Esophagus (tissue), 2 donors: Measurements from ENCODE around the gene PID1. TPM values are rescaled to one million over a fixed set of nuclear protein-coding genes. Genes with fewer than 3 reads are reported as not detected.

Experiments
- H3K27ac ChIP-seq, 2 donors: one replicate each; pipeline ENCODE4 v1.5.1; 2013; ENCODE audit warnings: low read depth in 2 of 2, mild to moderate bottlenecking in 2 of 2, inconsistent platforms in 1 of 2, low read length in 1 of 2, moderate library complexity in 1 of 2
- H3K27me3 ChIP-seq, 2 donors: one replicate each; pipeline ENCODE4 v1.6.1; 2013; ENCODE audit warnings: low read length in 2 of 2, control low read depth in 1 of 2, mild to moderate bottlenecking in 1 of 2; ENCODE audit not compliant: insufficient read depth in 2 of 2, control insufficient read depth in 1 of 2
- H3K36me3 ChIP-seq, 2 donors: one replicate each; pipeline ENCODE4 v1.6.1; 2013; ENCODE audit warnings: low read length in 1 of 2; ENCODE audit not compliant: control insufficient read depth in 2 of 2, insufficient read depth in 2 of 2
- H3K4me1 ChIP-seq, 2 donors: one replicate each; pipeline ENCODE4 v1.6.1; 2013; ENCODE audit warnings: low read length in 1 of 2; ENCODE audit not compliant: control insufficient read depth in 2 of 2, insufficient read depth in 2 of 2
- H3K4me3 ChIP-seq, 2 donors: one replicate each; pipeline ENCODE4 v1.5.1; 2013; ENCODE audit warnings: low read length in 2 of 2, mild to moderate bottlenecking in 2 of 2, low read depth in 1 of 2, moderate library complexity in 1 of 2
- H3K9me3 ChIP-seq, 2 donors: one replicate each; pipeline ENCODE4 v1.6.1; 2013; ENCODE audit warnings: mild to moderate bottlenecking in 2 of 2, low read depth in 1 of 2, low read length in 1 of 2, moderate library complexity in 1 of 2; ENCODE audit not compliant: control insufficient read depth in 2 of 2, insufficient read depth in 1 of 2
- WGBS, 2 donors: extraction: QIAGEN DNeasy Blood & Tissue Kit; methylation state at CpG; one replicate each; pipeline ENCODE4 v1.1.7; 2013; 5-methylcytosine and 5-hydroxymethylcytosine counted together
- polyA plus RNA-seq, 2 donors: library from polyadenylated mRNA; stranded (reverse); fragments of 200-250 nt; gene quantifications; one replicate each; pipeline ENCODE4 v1.2.3, GENCODE V29; 2013
- donor health status: healthy with polysubstance abuse.
- donor health status: Bipolar disorder and iron deficiency.

The PID1 gene
- polyA plus RNA-seq, 2 donors, result 2.0 to 3.5 TPM

DNA sequence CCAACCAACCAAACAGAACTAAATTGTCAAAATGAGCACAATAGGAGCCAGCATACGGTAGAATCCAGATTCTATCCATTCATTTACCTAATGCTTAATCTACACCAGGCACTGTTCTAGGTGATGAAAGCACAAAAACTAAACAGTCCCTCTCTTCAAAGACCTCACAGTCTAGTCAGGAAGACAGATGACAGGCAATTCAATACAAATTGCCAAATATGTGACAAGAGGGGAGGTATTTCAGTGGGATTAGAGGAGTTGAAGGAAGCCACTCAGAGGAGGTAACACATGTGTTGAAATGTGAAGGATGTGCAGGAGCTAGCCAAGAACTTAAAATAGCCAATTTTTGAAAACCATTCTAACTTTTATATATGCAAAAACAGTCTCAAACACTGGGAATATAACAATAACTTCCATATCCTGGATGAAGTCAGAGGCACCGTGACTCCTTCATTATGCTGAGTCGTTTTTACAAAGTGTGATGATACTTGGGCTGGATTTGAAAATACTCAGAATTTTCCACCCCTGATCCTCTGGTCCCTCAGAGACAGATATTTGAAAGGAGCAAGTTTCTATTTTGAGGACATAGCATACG, 204.9 kb downstream of the PID1 start:
- H3K27ac ChIP-seq, result no peak overlapping the region
- H3K27me3 ChIP-seq, result no peaks in the 10 kb centered on the region
- H3K9me3 ChIP-seq, result peaks cover 0 to 4% of the 10 kb centered on the region in 2 donors
- H3K36me3 ChIP-seq, result no peaks in the 10 kb centered on the region
- WGBS, 2 donors, result 79 to 84% methylated on average over 4 of the region's 4 CpGs
- no peaks in the 10 kb centered on the region for H3K4me1 ChIP-seq
- no peak overlapping the region for H3K4me3 ChIP-seq

DNA sequence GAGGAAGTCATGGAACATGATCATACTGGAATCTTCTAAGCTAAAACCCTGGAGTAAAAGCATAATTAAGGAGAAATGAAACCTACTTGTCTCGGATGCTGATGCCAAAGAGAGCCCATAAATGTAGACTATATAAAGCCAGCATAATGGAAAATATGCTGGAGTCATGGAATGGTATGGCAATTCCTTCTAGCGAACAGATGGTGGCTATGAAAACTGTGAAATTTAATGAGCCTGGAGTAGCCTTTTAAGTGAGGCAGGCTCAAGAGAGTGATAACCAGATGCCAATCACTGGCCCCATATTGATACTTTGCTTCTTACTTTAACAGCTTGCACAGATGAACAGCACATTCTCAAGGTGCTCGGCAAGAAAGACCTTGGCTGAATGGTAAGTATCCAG, 206.3 kb downstream of the PID1 start:
- Histone ChIP-seq H3K4me1 (no peaks in the 10 kb centered on the region), H3K27me3 (no peaks in the 10 kb centered on the region), H3K9me3 (peaks cover 0 to 4% of the 10 kb centered on the region in 2 donors), H3K27ac (no peak overlapping the region), H3K36me3 (no peaks in the 10 kb centered on the region), H3K4me3 (no peak overlapping the region)
- WGBS, 2 donors, result 65 to 86% methylated on average over 3 of the region's 3 CpGs

- Histone ChIP-seq H3K27me3 (no peaks in the 10 kb centered on the region), H3K36me3 (no peaks in the 10 kb centered on the region), H3K27ac (no peak overlapping the region), H3K9me3 (no peaks in the 10 kb centered on the region), H3K4me3 (no peak overlapping the region), H3K4me1 (no peaks in the 10 kb centered on the region)
Observed at GRCh38 chr2:229060147-229060546, 210.9 kb downstream of the PID1 start.

- 87 to 88% methylated on average over 3 of the region's 3 CpGs for WGBS, 2 donors
Observed at GRCh38 chr2:229059331-229060033, 211.6 kb downstream of the PID1 start.

DNA sequence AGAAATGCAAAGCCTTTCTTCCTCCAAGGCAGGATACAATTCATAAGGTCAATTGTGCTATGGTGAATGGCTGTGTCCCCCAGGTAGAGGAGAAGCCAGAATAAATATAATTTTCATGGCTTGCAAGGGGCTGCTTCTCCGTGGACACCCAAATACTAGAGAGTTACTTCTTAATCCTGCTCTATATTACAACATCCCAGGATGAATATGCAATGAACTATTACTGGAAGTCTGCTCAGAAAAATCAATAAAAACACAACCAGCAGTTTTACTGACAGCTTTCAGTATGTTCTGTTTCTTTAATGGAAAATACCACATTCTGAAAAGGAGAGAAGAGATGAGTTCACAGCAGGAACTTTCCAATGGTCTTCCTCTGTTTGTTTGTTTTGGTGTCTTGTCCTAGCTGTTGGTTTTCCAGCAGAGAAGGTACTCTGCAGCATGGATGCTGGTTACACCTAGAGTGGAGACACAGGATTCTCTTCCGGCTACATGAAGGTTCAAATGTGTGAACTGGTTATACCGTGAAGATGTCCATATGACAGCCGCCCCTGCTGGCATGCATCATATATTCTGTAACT, 213.0 kb downstream of the PID1 start:
- Histone ChIP-seq H3K27me3 (no peaks in the 10 kb centered on the region), H3K36me3 (no peaks in the 10 kb centered on the region), H3K4me1 (no peaks in the 10 kb centered on the region), H3K27ac (no peak overlapping the region), H3K9me3 (no peaks in the 10 kb centered on the region), H3K4me3 (no peak overlapping the region)
- WGBS, 2 donors, result 73 to 76% methylated on average over 4 of the region's 4 CpGs

More at GRCh38 chr2:229059331-229060033, 211.6 kb downstream of the PID1 start:
- Histone ChIP-seq H3K9me3 (no peaks in the 10 kb centered on the region), H3K4me1 (no peaks in the 10 kb centered on the region), H3K36me3 (no peaks in the 10 kb centered on the region), H3K4me3 (no peak overlapping the region), H3K27me3 (no peaks in the 10 kb centered on the region), H3K27ac (no peak overlapping the region)

DNA sequence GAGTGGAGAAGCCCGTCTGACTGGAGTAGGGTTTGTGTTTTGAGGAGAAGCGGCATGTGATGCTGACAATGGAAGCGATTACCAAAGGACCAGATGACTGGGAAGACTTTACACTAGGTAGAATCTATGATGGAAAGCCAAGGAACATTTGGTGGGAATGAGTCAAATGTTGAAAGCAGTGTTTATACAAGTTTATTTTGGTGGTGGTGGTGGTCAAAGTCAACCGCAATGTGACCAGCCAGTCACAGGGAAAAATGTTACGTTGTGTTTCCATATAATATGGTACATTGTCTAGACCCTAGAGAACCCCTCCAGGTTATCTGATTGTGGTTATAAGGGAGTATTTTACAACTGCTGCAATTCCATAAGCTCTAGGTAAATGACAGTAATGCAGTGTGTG, 216.8 kb downstream of the PID1 start:
- no peaks in the 10 kb centered on the region for H3K27me3 ChIP-seq
- H3K4me1 ChIP-seq, result no peaks in the 10 kb centered on the region
- 78 to 89% methylated on average over 5 of the region's 5 CpGs for WGBS, 2 donors
- H3K27ac ChIP-seq, result no peak overlapping the region
- no peaks in the 10 kb centered on the region for H3K9me3 ChIP-seq
- H3K4me3 ChIP-seq, result no peak overlapping the region
- no peaks in the 10 kb centered on the region for H3K36me3 ChIP-seq

DNA sequence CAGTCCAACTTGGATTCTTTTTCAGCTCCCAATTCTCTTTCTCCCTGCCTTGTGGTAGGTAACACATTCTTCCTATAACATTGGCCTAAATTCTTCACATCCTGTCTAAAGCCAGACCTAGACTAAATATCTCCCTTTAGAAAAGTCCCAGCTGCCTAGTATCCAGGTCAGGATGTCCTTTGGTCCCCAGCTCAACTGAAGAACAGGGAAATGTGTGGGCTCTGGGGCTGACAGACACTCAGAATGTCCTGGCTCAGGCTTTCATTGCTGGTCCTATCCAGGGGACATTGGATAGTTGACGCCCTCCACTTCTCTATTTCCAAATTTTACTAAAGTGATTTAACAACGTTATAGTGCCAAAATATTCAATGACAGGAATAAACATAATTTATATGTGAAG, 219.3 kb downstream of the PID1 start:
- WGBS, 2 donors, result 72 to 76% methylated on average over 2 of the region's 2 CpGs
- Histone ChIP-seq H3K27ac (no peak overlapping the region), H3K27me3 (no peaks in the 10 kb centered on the region), H3K36me3 (no peaks in the 10 kb centered on the region), H3K4me3 (no peak overlapping the region), H3K4me1 (no peaks in the 10 kb centered on the region), H3K9me3 (no peaks in the 10 kb centered on the region)

GRCh38 chr2:229050133-229050532, 221.0 kb downstream of the PID1 start:
- Histone ChIP-seq H3K36me3 (no peaks in the 10 kb centered on the region), H3K4me1 (no peaks in the 10 kb centered on the region), H3K27me3 (no peaks in the 10 kb centered on the region), H3K9me3 (no peaks in the 10 kb centered on the region), H3K27ac (no peak overlapping the region), H3K4me3 (no peak overlapping the region)
- WGBS, 2 donors, result 83 to 86% methylated on average over 5 of the region's 5 CpGs

GRCh38 chr2:229048134-229048533, 223.0 kb downstream of the PID1 start:
- Histone ChIP-seq H3K27ac (no peak overlapping the region), H3K27me3 (no peaks in the 10 kb centered on the region), H3K9me3 (no peaks in the 10 kb centered on the region), H3K4me1 (no peaks in the 10 kb centered on the region), H3K36me3 (no peaks in the 10 kb centered on the region), H3K4me3 (no peak overlapping the region)
- 66 to 79% methylated on average over 2 of the region's 2 CpGs for WGBS, 2 donors

- Histone ChIP-seq H3K4me1 (no peaks in the 10 kb centered on the region), H3K27me3 (no peaks in the 10 kb centered on the region), H3K36me3 (no peaks in the 10 kb centered on the region), H3K27ac (no peak overlapping the region), H3K9me3 (no peaks in the 10 kb centered on the region), H3K4me3 (no peak overlapping the region)
- WGBS, 2 donors, result 81 to 85% methylated on average over 4 of the region's 4 CpGs
Observed at GRCh38 chr2:229045671-229046070, 225.4 kb downstream of the PID1 start.
